Skin epidermis (tissue), 12 donors: Measurements from ENCODE around the gene FYB1.

Experiments used
- H3K27ac ChIP-seq, 21 experiments: fragments of 200-600 bp; sonication (generic) in 11 of 21; one replicate each; pipeline ENCODE4 v1.5.0; 2020; ENCODE audit warnings: mild to moderate bottlenecking in 3 of 21, inconsistent platforms in 2 of 21, moderate library complexity in 2 of 21
- H3K4me3 ChIP-seq, 7 experiments: fragments of 200-600 bp; sonication (generic) in 2 of 7; one replicate each; pipeline ENCODE4 v1.5.0; 2020; ENCODE audit warnings: inconsistent platforms in 2 of 7, mild to moderate bottlenecking in 2 of 7, moderate library complexity in 1 of 7

Gene FYB1

DNA sequence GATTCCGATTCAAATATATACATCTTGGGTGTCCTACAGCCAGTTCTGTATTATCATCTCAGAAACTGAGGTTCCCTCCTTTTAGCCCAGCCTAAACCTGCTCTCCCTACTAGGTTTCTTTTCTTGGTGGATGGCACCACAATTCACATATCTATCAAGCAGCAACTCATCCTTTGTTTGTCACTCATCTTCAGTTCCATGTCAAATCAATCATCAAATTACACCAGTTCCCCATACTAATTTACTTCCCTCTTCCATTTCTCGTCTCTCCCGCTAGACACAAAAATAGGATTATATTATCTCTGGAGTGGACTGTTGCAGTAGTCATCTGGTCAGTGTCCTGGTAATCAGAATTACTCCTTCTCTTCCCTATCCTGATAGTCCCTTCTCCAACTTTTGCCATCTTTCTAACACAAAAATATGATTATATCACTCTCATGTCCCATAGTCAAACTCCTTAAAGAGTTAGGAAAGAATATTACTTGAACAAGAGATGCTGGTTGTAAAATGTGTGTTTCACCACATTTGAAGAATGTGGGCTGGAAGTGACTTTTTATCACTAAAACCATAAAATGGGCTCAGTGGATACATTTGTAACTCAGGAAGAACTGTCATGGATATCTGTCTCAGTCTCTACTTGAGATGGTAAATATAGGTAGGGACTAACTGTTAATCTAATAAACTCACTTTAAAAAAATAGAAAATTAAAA lies 76.1 kb downstream of the FYB1 start:
- H3K27ac ChIP-seq: no peak overlapping the region
- H3K4me3 ChIP-seq: no peak overlapping the region

DNA sequence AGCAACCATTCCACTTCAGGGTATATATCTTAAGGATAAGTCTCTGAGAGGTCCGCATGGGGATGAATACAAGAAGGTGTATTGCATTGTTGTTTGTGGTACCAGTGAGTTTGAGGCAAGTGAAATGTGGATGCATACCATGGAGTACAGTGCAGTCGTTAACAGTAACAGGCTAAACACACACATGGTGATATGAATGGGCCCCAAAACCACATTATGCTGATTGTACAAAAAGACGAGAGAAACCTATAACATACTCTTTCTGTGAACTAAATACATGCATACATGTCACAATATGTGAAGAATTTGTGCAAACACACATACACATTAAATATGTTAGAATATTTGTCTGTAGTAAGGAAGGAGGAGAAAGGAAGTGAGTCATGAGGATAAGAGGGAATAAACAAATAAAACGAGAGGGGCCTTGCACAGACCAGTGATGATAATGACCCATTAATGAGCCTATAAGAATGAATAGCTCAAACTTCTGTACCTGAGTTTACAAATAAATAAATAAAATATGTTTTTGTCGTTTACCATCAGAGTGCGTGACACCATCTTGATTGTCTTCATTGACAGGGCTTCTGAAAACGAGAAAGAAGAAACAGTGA lies 78.7 kb downstream of the FYB1 start:
- Histone ChIP-seq H3K27ac (no peak overlapping the region), H3K4me3 (no peak overlapping the region)

DNA sequence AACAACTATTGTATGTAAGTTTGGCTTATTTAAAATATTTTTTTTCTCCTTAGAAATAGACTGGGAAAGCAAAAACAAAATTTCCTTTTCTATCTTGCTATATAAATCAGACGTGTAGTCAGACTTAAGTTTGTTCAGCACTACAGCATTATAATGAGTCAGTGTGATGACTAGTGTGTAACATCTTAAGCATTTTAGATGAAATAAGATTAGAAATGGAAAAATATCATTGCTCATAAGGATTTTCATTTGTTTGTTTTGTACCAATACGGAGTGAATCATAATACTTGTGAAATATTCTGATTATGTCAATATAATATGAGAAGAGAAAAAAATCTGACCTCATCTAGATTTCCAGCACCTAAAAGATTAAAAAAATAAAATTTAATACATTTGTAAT lies 80.5 kb downstream of the FYB1 start:
- Histone ChIP-seq H3K27ac (no peak overlapping the region), H3K4me3 (no peak overlapping the region)

DNA sequence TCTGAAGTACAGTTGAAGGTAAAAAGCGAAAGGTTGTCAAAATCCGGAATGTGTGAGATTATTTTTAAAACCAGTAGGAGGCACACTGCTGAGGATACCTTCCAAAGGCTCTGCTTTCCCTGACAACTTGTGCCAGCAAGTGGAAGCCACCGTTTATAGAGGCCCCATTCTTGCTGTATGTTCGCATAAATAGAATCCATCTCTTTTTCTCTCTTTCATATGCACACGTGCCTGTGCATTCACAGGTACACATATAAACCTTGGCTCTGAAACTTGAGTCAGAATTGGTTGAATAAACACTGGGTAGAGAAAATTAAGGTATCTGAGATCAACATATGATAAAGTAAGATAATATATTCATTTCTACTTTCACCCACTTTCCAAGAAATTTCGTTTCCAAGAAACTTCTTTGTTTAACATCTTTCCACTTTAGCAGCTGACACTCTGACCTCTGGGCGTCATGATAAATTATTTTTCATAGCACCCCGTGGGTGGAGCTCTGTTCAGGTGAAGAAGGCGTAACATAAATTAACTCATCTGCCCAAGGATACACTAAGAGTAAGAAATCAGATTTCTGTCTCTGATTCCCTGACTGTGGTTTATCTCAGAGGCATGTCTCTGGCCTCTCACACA lies 81.4 kb downstream of the FYB1 start:
- no peak overlapping the region for H3K4me3 ChIP-seq
- no peak overlapping the region for H3K27ac ChIP-seq

DNA sequence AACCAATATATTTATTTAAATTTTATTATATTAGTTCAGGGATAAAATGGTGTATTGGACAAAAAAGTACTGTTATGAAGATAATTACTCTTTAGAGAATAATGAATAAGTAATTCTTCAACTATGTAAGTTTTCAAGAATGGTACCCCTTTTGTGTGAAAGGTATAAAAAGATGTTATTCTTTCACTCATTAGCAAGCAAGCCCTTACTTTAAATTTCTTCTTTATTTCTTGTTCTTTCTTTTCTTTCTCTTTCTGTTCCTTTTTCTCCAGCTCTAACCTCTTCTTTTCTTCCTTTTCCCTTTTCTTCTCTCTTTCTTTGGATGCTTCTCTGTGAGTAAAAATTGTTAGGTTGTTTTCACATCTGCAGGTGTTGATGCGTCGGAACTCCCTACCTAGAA lies 82.0 kb downstream of the FYB1 start:
- Histone ChIP-seq H3K4me3 (no peak overlapping the region), H3K27ac (no peak overlapping the region)

DNA sequence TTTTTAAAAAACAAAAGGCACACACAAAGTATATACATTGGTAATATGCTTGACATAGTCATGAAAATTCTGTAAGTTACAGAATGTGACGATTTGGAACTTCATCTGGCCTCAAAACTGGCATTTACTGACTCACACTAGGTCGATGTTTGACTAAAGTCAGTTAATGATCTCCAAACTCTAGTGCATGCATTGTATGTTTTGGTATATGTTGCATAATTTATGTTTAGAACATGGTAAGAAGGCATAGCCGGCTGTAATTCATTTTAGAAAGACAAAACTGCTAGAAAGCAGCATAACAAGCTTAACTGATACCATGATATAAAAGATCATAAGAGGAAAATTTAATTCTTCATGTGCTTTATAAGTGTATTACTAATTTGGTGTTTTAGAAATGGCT lies 86.6 kb downstream of the FYB1 start:
- Histone ChIP-seq H3K27ac (no peak overlapping the region), H3K4me3 (no peak overlapping the region)

DNA sequence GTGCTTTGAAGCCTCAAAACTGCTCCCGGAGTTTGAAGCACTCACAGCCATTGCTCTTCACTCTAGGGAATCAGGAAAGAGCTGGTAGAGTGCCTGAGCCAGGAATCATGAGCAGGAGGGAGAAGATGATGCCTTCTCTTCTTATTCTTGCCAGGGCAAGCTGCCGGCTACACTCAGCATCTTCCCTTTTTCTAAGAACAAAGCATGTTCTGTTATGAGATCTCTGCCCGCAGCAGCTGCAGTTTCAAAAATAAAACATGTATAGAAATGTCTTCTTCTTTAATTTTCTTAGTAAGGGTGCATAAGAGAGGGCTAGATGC lies 87.3 kb downstream of the FYB1 start:
- no peak overlapping the region for H3K4me3 ChIP-seq
- H3K27ac ChIP-seq: no peak overlapping the region

DNA sequence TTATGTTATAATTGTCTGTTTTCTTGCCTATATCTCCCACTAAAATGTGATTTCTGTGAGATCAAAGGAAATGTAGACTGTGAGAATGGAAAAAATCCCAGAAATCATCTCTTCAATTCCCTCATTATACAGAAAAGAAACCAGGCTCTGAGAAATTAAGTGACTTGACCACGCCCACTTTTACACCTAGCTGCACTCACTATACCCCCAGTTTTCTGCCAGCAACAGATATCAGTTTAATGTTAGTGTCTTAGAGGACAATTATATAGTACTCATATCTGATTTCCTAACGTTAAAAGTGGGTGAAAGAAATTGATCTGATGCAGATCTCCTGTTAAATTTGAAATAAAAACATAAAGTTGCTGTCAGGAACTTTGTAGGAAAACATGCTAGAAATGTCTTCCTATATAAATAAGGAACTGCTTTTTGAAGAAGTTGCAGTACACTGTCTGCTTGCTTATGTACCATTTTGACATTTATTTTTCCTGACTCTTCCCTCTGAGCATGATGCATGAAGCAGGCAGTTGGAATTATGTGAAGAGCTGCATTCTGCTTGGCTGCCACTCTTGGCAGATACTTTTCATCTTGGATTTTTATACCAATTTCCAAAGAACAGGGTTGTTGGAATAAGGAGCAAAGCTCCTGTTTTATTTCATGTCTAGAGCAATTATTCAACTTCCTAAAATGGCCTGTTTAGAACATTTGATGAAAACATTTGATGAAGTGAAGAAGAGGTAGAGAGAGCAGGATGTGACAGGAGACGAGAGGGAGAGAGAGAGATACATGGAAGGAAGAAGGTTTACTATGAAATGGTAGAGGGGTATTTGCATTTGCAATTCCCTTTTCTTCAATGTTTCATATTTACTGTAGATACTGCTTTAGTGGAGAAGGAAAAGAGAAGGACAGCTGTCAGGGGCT lies 87.9 kb downstream of the FYB1 start:
- no peak overlapping the region for H3K27ac ChIP-seq
- H3K4me3 ChIP-seq: no peak overlapping the region

DNA sequence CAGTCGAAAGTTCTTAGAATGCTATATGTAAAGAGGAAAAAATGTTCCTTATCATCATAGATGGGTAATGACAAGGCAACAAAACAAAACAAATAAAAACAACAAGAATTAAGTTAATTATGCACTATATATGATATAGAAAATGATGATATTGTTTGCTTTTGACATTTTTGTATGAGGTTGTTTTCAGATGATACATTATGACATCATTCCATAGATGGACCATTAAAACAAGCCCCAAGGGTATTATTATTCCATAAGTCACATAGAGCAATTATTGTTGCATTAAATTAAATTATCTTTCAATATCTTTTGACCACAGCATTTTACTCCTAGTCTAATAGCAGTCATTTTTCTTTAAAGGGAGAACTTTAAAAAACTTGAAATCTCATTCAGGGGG lies 88.6 kb downstream of the FYB1 start:
- Histone ChIP-seq H3K27ac (no peak overlapping the region), H3K4me3 (no peak overlapping the region)

DNA sequence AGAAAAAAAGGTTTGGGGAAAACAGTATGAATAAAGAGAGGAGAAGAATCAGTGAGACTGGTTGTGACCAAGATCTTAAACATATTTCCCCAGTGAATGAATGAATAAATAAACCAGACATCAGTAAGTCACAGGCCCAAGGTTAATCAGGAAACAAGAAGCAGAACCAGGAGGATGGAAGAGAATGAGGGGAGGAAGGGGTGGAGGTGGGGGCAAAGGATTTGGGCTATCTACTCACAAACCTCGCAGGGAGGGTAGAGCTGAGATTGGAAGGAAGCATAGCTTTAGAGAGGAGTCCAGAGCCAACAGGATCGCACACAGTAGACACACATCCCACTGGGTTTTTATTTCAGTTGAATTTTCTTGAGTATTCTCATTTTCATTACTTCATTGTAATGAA lies 97.4 kb downstream of the FYB1 start:
- no peak overlapping the region for H3K4me3 ChIP-seq
- H3K27ac ChIP-seq: peak overlapping the region in 1 of 21 experiments; percentile 5

DNA sequence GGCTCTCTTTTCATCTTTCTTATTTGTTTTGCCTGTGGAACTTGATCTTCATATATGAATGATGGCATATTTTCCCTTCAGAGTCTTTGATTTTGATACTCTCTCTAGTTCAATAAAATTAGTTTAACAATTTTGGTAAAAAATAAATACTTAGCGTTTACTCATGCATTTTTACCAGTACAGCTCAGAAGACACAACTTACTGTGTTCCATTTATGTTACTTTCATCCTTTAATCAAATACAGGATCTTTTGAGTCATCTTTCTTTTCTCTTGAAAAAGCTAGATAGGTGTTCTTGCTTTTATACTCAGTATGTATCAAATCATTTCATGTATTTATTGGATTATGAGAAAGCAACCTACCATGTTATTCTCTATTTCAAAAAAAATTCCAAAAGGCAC lies 98.0 kb downstream of the FYB1 start:
- Histone ChIP-seq H3K4me3 (no peak overlapping the region), H3K27ac (no peak overlapping the region)

DNA sequence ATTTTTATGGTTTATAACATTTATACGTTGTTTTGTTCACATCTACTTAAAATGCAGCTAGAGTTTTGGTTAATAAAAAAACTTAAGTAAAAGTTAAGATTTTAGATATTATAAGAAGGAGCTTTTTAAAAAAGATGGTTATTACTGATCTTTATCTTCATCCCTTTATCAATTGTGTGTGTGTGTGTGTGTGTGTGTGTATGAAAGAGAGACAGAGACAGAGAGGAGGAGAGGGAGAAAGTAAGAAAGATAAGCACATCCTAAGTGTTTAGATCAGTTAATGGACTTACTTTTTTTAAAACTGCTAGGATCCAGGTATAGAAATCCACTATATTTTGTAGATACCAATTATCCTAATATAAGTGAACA lies 99.3 kb downstream of the FYB1 start:
- H3K4me3 ChIP-seq: no peak overlapping the region
- H3K27ac ChIP-seq: no peak overlapping the region

DNA sequence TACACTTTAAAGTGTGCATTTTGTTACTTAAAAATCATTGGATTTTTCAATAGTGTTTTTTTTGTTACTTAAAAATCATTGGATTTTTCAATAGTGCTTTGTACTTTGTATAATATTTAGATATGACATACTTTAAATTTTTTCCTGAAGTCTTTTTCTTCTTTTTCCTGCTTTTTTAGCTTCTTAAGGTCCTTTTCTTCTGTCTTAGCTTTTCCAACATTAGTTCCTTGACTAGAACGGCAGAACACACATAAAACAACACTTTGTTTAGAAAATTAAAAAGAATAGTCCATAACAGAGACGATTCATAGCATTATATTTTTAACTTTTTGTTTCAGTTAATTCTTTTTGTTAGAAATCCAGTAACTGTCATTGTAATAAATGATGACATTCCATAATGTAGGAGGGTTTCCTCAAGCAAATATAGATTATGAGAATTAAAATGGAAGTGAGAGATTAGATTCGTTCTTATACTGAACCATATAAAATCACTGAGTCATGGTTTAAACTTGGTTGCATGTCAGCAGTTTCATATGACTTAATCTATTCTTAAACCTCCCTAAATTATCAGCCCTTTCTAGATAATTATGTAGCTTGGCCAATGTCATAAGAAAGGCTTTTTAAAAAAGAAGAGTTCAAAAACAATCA lies 99.8 kb downstream of the FYB1 start:
- Histone ChIP-seq H3K27ac (no peak overlapping the region), H3K4me3 (no peak overlapping the region)

DNA sequence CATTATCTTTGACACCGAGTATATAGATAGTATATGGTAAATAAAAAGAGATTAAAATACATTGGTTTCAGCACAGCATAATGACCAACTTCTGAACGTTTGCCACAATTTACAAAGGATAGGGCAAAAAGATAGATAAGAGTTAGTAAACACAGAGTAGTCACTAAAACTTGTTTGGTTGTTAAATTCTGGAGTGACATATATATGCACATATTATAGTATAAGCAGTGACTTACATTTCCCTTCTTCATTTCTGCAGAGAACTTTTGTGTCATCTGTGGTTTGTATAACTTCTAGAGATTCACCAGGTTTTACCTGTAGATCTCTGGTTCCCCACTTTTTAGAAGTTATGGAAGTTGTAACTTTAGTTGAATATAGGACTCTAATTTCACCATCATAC lies 100.7 kb downstream of the FYB1 start:
- no peak overlapping the region for H3K27ac ChIP-seq
- no peak overlapping the region for H3K4me3 ChIP-seq

DNA sequence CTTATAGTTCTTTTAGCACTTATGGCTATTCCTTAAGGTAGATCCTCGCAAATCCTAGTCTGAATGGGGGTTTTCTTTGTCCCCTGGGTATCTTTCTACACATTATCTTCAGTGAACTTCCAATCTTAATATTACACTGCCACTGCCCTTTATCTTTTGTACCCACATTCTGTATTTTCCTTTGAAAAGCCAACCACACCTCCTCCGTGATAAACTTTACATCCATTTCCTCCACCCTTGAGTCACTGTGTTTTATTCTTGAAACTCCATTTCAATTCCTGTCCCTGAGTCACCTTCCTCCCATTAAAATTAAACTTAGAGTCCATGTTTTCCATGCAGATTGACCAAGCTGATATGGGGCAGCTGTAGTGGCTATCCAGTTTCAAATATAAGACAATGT lies 102.0 kb downstream of the FYB1 start:
- Histone ChIP-seq H3K27ac (no peak overlapping the region), H3K4me3 (no peak overlapping the region)

DNA sequence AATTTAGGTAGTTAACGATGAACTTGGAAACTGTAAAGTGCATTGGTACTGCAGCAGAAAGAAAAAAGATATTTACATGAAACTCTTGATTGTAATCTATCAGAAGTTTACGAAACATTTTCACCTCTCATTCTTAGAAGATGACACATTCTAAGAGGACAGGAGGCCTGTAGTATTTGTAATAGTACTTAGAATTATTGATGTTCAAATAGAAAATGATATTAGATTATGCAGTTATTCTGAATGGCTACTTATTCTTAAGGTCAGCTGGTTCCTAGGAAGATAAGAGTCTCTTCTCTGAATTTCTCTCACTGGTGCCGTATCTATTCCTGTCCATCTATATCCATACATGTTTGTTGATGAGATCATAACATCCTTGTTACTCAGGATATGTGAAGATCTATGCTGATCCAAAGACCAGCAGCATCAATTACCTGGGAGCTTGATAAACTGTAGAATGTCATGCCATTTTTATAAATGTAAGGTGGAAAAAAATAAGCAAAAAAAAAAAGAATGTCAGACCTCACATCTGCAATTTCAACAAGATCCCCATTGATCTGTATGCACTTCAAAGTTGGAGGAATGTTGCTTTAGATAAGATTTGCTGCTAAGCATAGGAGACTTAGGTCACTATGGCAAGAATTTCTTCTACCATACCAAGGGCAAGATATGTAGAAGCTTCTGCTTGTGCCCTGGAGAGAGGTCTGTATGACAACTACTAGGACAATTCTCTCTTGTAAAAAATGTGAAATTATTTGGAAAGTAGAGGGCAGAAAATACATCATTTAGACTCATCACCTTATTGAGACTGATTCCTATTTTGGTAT lies 102.8 kb downstream of the FYB1 start:
- H3K27ac ChIP-seq: no peak overlapping the region
- no peak overlapping the region for H3K4me3 ChIP-seq

DNA sequence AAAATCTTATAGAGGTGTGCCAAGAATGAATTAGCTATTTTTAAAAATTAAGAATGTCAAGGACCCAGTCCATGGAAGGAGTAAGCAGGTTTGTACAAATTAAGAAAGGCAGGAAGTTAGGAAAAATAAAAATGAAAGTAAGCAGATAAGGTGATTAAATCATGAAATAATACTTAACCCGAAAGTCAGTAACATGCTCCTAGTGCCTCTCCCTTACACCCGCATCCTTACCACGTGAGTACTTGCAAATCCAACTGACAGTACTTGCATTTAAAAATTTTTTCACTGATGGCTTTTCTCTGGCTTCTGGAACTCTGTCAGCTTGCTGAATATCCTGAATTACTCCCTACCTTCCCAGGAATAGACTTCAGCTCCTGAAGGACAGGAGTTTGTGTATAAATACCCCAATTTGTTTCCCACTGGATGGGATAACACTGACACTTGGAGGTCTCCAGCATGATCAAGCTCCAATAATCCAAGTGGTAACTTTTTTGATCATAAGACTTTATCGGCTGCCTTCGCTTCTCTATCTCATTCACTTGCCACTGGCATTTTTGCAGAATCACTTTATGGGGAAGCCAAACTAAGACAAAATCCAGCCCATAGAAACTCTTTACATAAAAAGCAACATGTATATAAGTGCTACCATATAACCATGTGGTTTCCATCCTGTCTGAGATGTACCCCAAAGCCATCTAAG lies 103.6 kb downstream of the FYB1 start:
- no peak overlapping the region for H3K27ac ChIP-seq

DNA sequence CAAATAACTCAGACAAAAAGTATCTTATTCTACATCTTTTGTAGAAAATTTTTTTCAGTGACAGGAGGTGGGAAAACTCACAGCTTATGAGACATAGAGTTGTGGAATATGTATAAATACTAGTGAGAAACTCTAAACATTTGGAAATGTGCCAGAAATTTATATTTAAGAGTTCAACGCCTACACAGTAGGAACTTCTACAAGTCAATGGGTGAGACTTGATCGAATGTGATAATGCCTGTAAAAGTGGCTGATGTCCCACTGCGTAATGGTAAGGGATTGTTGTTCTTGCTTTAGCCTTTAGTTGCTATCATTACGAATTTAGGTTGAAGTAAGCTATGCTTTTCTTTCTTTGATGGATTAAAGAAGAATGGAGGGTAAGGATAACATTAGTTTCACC lies 105.2 kb downstream of the FYB1 start:
- Histone ChIP-seq H3K4me3 (no peak overlapping the region), H3K27ac (no peak overlapping the region)

More for the DNA sequence above, 103.6 kb downstream of the FYB1 start:
- H3K4me3 ChIP-seq: no peak overlapping the region
